ENCODE measurements around the gene TTLL4. TPM values are rescaled to one million over a fixed set of nuclear protein-coding genes. Genes with fewer than 3 reads are reported as not detected.

The TTLL4 gene
- total RNA-seq, 1 donor from 2014 or later, result 36.0 TPM

- H3K4me1 Mint-ChIP-seq, result no peaks in the 10 kb centered on the region
- intact Hi-C loops (cut with micrococcal nuclease), result no loop called here
- ChIA-PET POLR2A (no interaction called here), CTCF (no interaction called here)
- H3K9me3 Mint-ChIP-seq, result no peaks in the 10 kb centered on the region
- H3K27me3 Mint-ChIP-seq, result no peaks in the 10 kb centered on the region
- H3K27ac Mint-ChIP-seq, result no peak overlapping the region
- no peak for DNase-seq
- no peak overlapping the region for H3K4me3 Mint-ChIP-seq
- peaks cover 76% of the 10 kb centered on the region for H3K36me3 Mint-ChIP-seq (ENCODE audit: low read depth)
- TF ChIP-seq CTCF (IDR thresholded peaks at IDR 0.05), result no peak
- ATAC-seq (ENCODE audit: low read depth), result no peak
Measured at GRCh38 chr2:218743068-218743467, 32.4 kb downstream of the TTLL4 start.

GRCh38 chr2:218744615-218745014 lies 34.0 kb downstream of the TTLL4 start:
- Mint-ChIP-seq H3K36me3 (ENCODE audit: low read depth) (peaks cover 77% of the 10 kb centered on the region), H3K9me3 (no peaks in the 10 kb centered on the region), H3K4me3 (no peak overlapping the region), H3K27me3 (no peaks in the 10 kb centered on the region), H3K27ac (no peak overlapping the region), H3K4me1 (no peaks in the 10 kb centered on the region)
- DNase-seq, result no peak
- intact Hi-C loops (cut with micrococcal nuclease), result no loop called here
- CTCF ChIA-PET, result no interaction called here
- POLR2A ChIA-PET, result no interaction called here
- no peak for TF ChIP-seq CTCF (IDR thresholded peaks at IDR 0.05)
- no peak for ATAC-seq (ENCODE audit: low read depth)

- no peak for ATAC-seq (ENCODE audit: low read depth)
- no peak for TF ChIP-seq CTCF (IDR thresholded peaks at IDR 0.05)
- Mint-ChIP-seq H3K4me1 (no peaks in the 10 kb centered on the region), H3K27me3 (no peaks in the 10 kb centered on the region), H3K4me3 (no peak overlapping the region), H3K9me3 (no peaks in the 10 kb centered on the region), H3K36me3 (ENCODE audit: low read depth) (peaks cover 77% of the 10 kb centered on the region), H3K27ac (no peak overlapping the region)
- intact Hi-C loops (cut with micrococcal nuclease), result no loop called here
- no peak for DNase-seq
- CTCF ChIA-PET, result no interaction called here
- POLR2A ChIA-PET, result no interaction called here
Measured at GRCh38 chr2:218745160-218745558, 34.5 kb downstream of the TTLL4 start.

GRCh38 chr2:218745559-218746469 lies 35.2 kb downstream of the TTLL4 start:
- CTCF ChIA-PET, result no interaction called here
- DNase-seq, result no peak

GRCh38 chr2:218746470-218746795 lies 35.8 kb downstream of the TTLL4 start:
- Mint-ChIP-seq H3K36me3 (ENCODE audit: low read depth) (peaks cover 81% of the 10 kb centered on the region), H3K9me3 (no peaks in the 10 kb centered on the region), H3K4me1 (no peaks in the 10 kb centered on the region), H3K27ac (no peak overlapping the region), H3K27me3 (no peaks in the 10 kb centered on the region), H3K4me3 (no peak overlapping the region)
- intact Hi-C loops (cut with micrococcal nuclease), result no loop called here
- TF ChIP-seq CTCF (IDR thresholded peaks at IDR 0.05), result no peak
- no peak for ATAC-seq (ENCODE audit: low read depth)
- DNase-seq, result no peak
- POLR2A ChIA-PET, result no interaction called here
- CTCF ChIA-PET, result no interaction called here

More at GRCh38 chr2:218745559-218746469, 35.2 kb downstream of the TTLL4 start:
- H3K9me3 Mint-ChIP-seq, result no peaks in the 10 kb centered on the region
- H3K27ac Mint-ChIP-seq, result no peak overlapping the region
- no peaks in the 10 kb centered on the region for H3K4me1 Mint-ChIP-seq
- TF ChIP-seq CTCF (IDR thresholded peaks at IDR 0.05), result no peak
- H3K36me3 Mint-ChIP-seq (ENCODE audit: low read depth), result peaks cover 77% of the 10 kb centered on the region
- POLR2A ChIA-PET, result no interaction called here
- H3K27me3 Mint-ChIP-seq, result no peaks in the 10 kb centered on the region
- no peak for ATAC-seq (ENCODE audit: low read depth)
- H3K4me3 Mint-ChIP-seq, result no peak overlapping the region
- intact Hi-C loops (cut with micrococcal nuclease), result no loop called here

All from activated B cell treated with CpG ODN at 0.5 μM for 24 hours (primary cell).